Measurements from ENCODE around the gene AMZ2. TPM values are rescaled to one million over a fixed set of nuclear protein-coding genes. Genes with fewer than 3 reads are reported as not detected.
"Not testable (repeated sequence)": the region's sequence is repeated elsewhere in the genome, so short reads cannot be mapped to it uniquely, and the experiment has no call there.

Gene AMZ2
- total and polyA plus RNA-seq, 8 donors: 1.2 to 73.2 (median 41.5) TPM

DNA sequence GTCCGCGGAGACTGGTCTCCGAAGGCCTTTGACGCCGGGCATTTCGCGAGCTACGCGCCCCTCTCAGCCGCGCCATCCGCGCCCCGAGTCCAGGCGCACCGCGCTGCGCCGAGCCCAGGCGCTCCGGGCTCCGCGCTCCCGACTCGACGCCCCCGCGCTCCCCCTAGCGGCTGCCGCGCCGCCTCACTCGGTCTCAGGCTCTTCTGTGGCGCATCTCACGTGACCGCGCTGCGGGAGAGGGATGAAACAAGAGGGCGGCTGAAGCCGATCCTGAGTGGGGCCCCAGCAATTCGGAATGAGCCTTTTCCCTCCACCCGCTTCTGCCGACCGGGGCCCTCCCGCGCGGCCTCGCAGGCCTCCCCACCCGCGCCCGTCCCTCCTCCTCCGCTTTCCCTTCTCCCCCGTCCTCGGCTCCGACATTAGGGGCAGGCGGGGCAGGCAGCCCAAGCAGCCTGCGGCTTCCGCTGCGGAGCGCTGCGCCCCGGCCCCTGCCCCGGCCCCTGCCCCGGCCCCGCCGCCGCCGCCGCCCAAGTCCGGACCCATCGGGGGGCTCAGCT is 42.5 kb upstream of the AMZ2 start:
- Histone ChIP-seq H3K4me3 (peak overlapping the region; percentile 71 to 93 (median 84)), H3K27me3 (peaks cover 0 to 21% (median 9%) of the 10 kb centered on the region in 3 donors), H3K9me3 (no peaks in the 10 kb centered on the region), H3K36me3 (peaks cover 0 to 14% (median 6%) of the 10 kb centered on the region in 4 donors), H3K4me1 (peaks cover 10 to 40% (median 29%) of the 10 kb centered on the region in 4 donors), H3K27ac (peak overlapping the region; percentile 83 to 93 (median 88))
- TF ChIP-seq POLR2AphosphoS5 (IDR thresholded peaks at IDR 0.05): peak; percentile 88 to 93 (median 89)
- no peak for TF ChIP-seq EP300 (IDR thresholded peaks at IDR 0.05)
- TF ChIP-seq, protein P1, sequence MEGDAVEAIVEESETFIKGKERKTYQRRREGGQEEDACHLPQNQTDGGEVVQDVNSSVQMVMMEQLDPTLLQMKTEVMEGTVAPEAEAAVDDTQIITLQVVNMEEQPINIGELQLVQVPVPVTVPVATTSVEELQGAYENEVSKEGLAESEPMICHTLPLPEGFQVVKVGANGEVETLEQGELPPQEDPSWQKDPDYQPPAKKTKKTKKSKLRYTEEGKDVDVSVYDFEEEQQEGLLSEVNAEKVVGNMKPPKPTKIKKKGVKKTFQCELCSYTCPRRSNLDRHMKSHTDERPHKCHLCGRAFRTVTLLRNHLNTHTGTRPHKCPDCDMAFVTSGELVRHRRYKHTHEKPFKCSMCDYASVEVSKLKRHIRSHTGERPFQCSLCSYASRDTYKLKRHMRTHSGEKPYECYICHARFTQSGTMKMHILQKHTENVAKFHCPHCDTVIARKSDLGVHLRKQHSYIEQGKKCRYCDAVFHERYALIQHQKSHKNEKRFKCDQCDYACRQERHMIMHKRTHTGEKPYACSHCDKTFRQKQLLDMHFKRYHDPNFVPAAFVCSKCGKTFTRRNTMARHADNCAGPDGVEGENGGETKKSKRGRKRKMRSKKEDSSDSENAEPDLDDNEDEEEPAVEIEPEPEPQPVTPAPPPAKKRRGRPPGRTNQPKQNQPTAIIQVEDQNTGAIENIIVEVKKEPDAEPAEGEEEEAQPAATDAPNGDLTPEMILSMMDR (IDR thresholded peaks at IDR 0.05): peak in 5 of 7 experiments; percentile 66 to 93 (median 89)
- 0 to 1% (median 0%) methylated on average over 7 to 70 of the region's 71 CpGs for WGBS, 5 donors
- peak; percentile 92 to 97 for DNase-seq
- intact Hi-C loops (cut with DNase I; ENCODE audit: low total_unique reads): no loop called here

- intact Hi-C loops (cut with DNase I; ENCODE audit: low total_unique reads): no loop called here
- H3K27me3 ChIP-seq: peaks cover 0 to 14% (median 1%) of the 10 kb centered on the region in 3 donors
- peaks cover 0 to 21% (median 8%) of the 10 kb centered on the region in 4 donors for H3K36me3 ChIP-seq
- peak in 1 of 2 donors; percentile 62 for DNase-seq
- H3K4me3 ChIP-seq: peak overlapping the region; percentile 71 to 93 (median 84)
- WGBS, 5 donors: 0 to 2% (median 1%) methylated on average over 18 to 49 of the region's 50 CpGs
- peaks cover 6 to 32% (median 22%) of the 10 kb centered on the region in 4 donors for H3K4me1 ChIP-seq
- peak overlapping the region; percentile 83 to 93 (median 88) for H3K27ac ChIP-seq
- TF ChIP-seq, protein P1 (IDR thresholded peaks at IDR 0.05): no peak
- no peak for TF ChIP-seq EP300 (IDR thresholded peaks at IDR 0.05)
- no peak for TF ChIP-seq POLR2AphosphoS5 (IDR thresholded peaks at IDR 0.05)
- no peak for TF ChIP-seq POLR2A (IDR thresholded peaks at IDR 0.05)
- H3K9me3 ChIP-seq: no peaks in the 10 kb centered on the region
These were observed 41.8 kb upstream of the AMZ2 start for GRCh38 chr17:68205808-68206720.

GRCh38 chr17:68207651-68208253 is 40.1 kb upstream of the AMZ2 start:
- TF ChIP-seq EP300 (IDR thresholded peaks at IDR 0.05) (no peak), POLR2A (IDR thresholded peaks at IDR 0.05) (no peak), POLR2AphosphoS5 (IDR thresholded peaks at IDR 0.05) (no peak)
- TF ChIP-seq, protein P1 (IDR thresholded peaks at IDR 0.05): no peak
- H3K27me3 ChIP-seq: no peaks in the 10 kb centered on the region
- WGBS, 5 donors: 93 to 95% (median 94%) methylated on average over 30 to 37 of the region's 37 CpGs
- H3K36me3 ChIP-seq: peaks cover 0 to 25% (median 8%) of the 10 kb centered on the region in 4 donors
- peak overlapping the region in 2 of 5 donors; percentile 13 to 34 for H3K27ac ChIP-seq
- H3K4me3 ChIP-seq: no peak overlapping the region
- peaks cover 6 to 32% (median 22%) of the 10 kb centered on the region in 4 donors for H3K4me1 ChIP-seq
- intact Hi-C loops (cut with DNase I; ENCODE audit: low total_unique reads): no loop called here
- H3K9me3 ChIP-seq: no peaks in the 10 kb centered on the region
- DNase-seq: no peak

DNA sequence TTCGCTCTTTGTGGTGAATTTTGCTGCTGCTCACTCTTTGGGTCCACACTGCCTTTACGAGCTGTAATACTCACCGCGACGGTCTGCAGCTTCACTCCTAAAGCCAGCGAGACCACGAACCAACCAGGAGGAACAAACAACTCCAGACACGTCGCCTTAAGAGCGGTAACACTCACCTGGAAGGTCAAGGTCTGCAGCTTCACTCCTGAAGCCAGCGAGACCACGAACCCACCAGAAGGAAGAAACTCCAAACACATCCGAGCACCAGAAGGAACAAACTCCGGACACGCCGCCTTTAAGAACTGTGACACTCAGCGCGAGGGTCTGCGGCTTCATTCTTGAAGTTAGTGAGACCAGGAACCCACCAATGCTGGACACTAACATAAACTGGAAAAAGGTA is 39.2 kb upstream of the AMZ2 start:
- DNase-seq: not testable (repeated sequence)
- 95 to 98% (median 97%) methylated on average over 19 of the region's 19 CpGs for WGBS, 5 donors

DNA sequence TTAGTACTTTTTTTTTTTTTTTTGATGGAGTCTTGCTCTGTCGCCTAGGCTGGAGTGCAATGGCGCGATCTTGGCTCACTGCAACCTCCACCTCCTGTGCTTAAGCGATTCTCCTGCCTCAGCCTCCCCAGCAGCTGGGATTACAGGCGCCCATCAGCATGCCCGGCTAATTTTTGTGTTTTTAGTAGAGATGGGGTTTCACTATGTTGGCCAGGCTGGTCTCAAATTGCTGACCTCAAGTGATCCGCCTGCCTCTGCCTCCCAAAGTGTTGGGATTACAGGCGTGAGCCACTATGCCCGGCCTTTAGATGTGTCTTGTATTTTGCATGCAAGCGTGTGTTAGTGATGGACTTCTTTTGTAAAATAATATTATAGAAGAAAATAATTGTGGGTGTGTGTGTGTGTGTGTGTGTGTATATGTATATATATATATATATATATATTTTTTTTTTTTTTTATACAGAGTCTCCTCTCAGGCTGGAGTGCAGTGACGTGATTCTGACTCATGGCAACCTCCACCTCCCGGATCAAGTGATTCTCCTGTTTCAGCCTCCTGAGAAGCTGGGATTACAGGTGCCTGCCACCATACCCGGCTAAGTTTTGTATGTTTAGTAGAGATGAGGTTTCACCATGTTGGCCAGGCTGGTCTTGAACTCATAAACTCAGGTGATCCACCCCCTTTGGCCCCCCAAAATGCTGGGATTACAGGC is 38.5 kb upstream of the AMZ2 start:
- H3K9me3 ChIP-seq; H3K27me3 ChIP-seq; H3K4me3 ChIP-seq; DNase-seq; H3K27ac ChIP-seq; intact Hi-C loops (cut with DNase I; ENCODE audit: low total_unique reads): not testable (repeated sequence)
- H3K36me3 ChIP-seq: peaks cover 0 to 29% (median 8%) of the 10 kb centered on the region in 4 donors
- 89 to 98% (median 97%) methylated on average over 13 of the region's 13 CpGs for WGBS, 5 donors
- H3K4me1 ChIP-seq: peaks cover 6 to 31% (median 22%) of the 10 kb centered on the region in 4 donors

More for the DNA sequence above, 39.2 kb upstream of the AMZ2 start:
- H3K27me3 ChIP-seq; H3K4me3 ChIP-seq; intact Hi-C loops (cut with DNase I; ENCODE audit: low total_unique reads); H3K9me3 ChIP-seq; H3K27ac ChIP-seq: not testable (repeated sequence)
- peaks cover 0 to 29% (median 8%) of the 10 kb centered on the region in 4 donors for H3K36me3 ChIP-seq
- H3K4me1 ChIP-seq: peaks cover 6 to 32% (median 22%) of the 10 kb centered on the region in 4 donors
